HG03439 (cell line): ENCODE data around the gene MEX3D.

Experiments used
- ATAC-seq: cut with Tn5 transposase; IDR thresholded peaks from one replicate; pipeline ENCODE4 v1.9.1; 2021; ENCODE audit warnings: mild to moderate bottlenecking, moderate library complexity; ENCODE audit not compliant: unreplicated experiment

MEX3D gene

GRCh38 chr19:1598777-1599459 lies 30.8 kb upstream of the MEX3D start:
- no peak for ATAC-seq

DNA sequence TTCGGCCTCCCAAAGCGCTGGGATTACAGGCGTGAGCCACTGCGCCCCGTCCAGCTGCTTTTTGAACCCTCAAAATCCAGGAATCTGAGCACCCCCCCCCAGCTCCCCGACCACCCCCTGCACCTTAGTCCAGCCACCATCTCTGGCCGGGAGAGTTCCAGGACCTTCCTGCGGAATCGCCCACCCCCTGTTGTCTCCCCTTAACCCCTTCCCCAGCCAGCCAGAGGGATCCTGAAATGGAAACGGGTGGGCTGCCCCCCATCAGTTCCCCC lies 25.3 kb upstream of the MEX3D start:
- ATAC-seq = no peak

GRCh38 chr19:1592755-1593500 lies 24.8 kb upstream of the MEX3D start, which contains the start of gene MBD3:
Gene MBD3, minus strand, starts transcription at chr19:1592865. Its CDS starts 234 bp downstream, at chr19:1592631.
- peak; percentile 59 for ATAC-seq

DNA sequence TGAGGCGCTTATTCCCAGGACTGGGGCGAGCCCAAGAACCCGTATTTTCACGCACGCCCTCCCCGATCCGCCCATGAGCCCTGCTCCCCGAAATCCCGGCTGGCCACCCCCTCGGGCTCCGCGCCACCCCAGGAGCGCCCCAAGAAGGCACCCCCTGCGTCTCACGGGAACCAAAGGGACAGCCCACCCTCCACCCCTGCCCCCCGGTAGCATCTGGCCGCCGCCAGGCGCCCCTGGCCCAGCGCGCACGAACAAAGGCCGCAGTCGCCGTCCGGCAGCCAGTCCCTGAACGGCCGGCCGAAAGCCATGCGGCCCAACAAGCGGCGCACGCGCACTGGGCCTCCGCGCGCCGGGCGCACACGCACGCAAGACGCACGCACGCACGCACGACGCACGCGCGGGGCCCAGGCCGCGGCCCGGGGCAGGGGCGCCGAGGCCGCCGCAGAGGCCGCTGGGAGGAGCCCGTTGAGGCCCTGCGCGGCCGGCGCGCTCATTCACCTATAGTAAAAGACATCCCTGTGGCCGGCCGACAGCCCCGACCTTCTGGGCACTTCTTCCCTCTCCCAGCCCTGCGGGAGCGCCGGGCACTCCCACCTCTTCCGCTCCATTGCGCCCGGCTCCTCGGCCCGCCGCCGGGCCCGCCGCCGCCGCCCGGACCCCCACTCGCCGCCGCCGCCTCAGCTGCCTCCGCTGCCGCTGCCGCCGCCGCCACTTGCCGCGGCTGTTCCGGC lies 24.1 kb upstream of the MEX3D start:
- peak; percentile 63 for ATAC-seq

GRCh38 chr19:1591421-1592023 lies 23.4 kb upstream of the MEX3D start:
- no peak for ATAC-seq

DNA sequence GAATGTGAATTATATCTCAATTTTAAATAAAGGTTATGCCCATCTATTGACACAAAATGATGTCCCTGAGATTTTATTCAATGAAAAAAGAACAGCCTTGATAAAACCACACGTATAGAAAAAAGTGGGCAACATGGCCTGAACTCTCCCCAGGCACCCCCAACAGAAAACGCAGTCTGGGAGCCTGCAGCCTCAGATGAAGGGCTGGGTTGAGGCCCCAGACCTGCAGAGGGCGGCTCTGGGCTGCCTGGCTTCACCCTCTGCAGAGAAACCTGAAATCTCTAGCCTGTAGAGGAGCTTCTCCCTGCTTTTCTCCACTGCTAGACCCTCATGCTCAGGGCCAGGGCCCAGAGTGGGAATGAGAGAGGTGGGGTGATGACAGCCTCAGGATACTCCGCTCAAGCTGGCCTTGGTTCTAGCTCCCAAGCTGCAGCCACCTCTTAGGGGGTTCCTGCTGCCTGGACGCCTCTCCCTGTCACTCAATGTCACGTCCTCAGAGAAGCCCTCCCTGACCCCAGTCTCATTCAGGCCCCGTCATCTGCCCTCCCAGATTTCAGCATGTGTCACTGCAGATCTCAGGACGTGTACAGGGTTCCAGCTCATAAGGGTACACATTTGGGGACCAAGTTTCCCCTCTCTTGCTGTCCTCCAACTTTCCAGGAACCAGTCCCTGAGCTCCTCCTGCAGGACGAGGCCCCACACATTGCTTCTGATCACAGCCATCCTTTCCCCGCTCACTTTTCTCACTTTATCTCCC lies 22.7 kb upstream of the MEX3D start:
- no peak for ATAC-seq

DNA sequence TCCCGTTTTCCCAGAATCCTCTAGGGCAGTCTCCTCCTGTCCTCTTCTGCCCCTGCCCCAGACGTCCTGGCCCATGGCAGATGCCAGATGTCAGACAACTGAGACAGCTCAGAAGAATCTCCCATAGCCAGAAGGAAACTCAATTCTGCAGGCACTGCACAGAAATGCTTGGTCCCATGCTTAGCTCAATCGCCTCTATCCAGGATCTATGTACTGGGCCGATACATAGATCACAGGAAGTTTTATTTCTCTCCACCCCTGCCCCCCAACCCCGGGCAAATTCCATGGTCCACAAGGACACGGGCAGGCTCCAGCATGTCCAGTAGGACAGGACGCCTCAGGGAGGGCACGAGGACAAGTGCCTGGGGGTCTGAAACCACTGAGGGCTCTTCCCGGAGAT lies 19.7 kb upstream of the MEX3D start:
- no peak for ATAC-seq

GRCh38 chr19:1585243-1585580 lies 17.1 kb upstream of the MEX3D start:
- no peak for ATAC-seq

- ATAC-seq = no peak
Measured at GRCh38 chr19:1584500-1585242, 16.5 kb upstream of the MEX3D start.

GRCh38 chr19:1582201-1582600 lies 14.1 kb upstream of the MEX3D start:
- no peak for ATAC-seq

DNA sequence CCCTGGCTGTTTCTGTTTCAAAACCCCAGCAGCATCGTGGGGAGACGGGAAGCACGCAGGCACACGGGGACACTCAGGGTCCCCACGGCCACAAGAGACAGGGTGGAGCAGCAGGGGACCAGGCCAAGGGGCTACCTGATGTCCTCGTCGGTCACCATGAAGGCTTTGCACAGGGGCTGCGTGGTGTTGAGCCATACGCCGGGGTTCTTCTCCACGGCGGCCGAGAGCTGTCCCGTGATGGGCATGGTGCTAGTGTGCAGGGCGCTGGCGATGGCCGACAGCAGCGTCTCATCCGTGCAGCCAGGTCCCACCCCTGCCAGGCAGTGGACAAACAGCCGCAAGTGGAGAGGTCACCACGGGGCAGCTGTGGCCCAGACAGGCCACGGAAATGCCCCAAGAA lies 12.8 kb upstream of the MEX3D start:
- ATAC-seq = no peak

DNA sequence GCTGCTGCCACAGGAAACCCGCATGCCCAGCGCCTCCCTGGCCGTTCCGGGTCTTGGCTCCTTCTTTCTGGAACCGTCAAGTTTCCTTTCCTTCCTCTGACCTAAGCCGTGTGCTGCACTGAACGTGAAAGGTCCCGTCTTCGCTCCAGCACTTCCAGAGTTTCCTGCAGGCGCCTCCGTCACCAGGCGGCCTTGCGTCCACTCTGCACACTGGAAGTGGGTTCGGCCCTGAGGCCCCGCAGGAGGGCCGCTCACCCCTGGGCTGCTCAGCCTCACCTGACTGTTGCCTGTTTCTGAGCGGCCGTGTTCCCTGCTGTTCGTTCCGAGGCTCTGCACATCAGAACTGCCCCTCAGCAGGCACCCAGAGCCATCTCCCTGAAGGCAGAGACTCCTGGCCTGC lies 12.3 kb upstream of the MEX3D start:
- no peak for ATAC-seq

DNA sequence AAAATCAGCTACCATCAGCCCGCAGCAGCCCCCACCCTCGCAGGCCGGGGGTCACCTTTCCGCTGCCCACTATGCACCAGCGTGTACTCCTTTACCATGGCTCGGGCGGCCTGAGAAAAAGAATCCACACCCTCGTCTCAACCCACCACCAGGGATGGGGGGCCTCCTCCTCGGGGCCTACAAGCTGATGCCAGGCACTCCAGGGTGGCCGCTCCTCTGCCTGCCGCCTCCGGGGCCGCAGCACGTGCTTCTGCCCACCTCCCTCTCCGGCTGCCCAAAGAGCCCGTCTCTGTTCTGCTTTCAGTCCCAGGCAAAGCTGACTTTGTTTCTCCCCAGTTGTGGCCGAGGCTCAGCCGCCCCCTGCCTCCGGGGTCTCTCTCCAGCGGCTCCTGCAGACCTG lies 11.1 kb upstream of the MEX3D start:
- ATAC-seq = no peak

DNA sequence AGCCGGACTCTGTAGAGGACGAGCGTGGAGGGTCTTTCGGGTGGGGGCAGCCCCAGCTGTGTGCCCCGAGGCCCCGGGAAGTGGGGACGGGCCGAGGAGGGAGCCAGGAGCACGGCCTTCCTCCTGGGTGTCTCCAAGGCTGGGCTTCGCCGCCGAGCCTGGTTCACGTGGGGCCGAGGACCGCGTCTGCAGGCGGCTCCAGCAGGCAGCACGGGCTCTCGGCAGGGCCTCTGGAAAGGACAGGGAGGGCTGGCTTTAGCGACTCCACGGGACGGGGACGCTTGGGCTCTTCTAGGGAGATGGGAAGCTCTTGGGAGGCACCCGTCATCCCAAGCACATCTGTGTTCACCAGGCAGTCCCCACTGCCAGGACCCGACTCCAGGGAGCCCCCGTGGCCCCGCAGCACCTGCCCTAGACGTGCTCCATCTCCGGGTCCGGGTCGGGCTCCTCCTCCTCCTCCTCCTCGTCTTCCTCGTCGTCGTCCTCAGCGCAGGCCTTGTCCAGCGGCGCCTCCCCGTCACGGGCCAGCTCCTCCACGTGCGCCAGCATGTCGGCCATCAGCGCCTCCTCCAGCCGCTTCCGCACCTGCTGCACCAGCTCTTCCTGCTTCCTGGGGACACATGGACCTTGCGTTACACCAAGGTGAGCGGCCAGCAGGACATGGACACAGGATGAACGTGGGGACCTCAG lies 9.9 kb upstream of the MEX3D start:
- ATAC-seq = no peak

- ATAC-seq = no peak
Measured at GRCh38 chr19:1577090-1577928, 9.2 kb upstream of the MEX3D start.

- ATAC-seq = no peak
Measured at GRCh38 chr19:1576242-1577089, 8.3 kb upstream of the MEX3D start.

- no peak for ATAC-seq
Measured at GRCh38 chr19:1575323-1576241, 7.5 kb upstream of the MEX3D start.
